IPS DF 4.7 (cell line): ENCODE measurements around the gene ZNF444.
"Not testable (repeated sequence)": the region's sequence is repeated elsewhere in the genome, so short reads cannot be mapped to it uniquely, and the experiment has no call there.

ENCODE experiments used
- DNase-seq: peaks from one replicate; pipeline ENCODE4 v3.0.0-alpha.2; 2013; ENCODE audit warnings: low spot score; ENCODE audit errors: extremely low read depth

The ZNF444 gene

DNA sequence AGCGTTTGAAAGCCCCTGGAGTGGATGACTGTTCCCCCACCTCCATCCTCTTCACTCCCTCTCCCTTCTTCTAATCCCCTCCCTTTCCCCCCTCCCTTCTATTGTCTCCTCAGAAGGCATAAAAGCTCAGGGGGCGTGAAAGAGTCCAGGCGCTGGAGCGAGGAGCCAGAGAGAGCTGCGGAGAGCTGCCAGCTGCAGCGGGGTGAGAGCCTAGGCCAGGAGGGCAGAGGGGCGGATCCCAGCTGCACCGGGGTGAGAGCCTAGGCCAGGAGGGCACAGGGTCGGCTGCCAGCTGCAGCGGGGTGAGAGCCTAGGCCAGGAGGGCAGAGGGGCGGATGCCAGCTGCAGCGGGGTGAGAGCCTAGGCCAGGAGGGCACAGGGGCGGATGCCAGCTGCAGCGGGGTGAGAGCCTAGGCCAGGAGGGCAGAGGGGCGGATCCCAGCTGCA, 34.8 kb downstream of the ZNF444 start, which contains the start of gene GALP:
TSS of gene GALP (plus strand) at position 148 of the 447 bp plus-strand sequence. CDS start 1,101 bp downstream, outside the sequence.
- not testable (repeated sequence) for DNase-seq

DNA sequence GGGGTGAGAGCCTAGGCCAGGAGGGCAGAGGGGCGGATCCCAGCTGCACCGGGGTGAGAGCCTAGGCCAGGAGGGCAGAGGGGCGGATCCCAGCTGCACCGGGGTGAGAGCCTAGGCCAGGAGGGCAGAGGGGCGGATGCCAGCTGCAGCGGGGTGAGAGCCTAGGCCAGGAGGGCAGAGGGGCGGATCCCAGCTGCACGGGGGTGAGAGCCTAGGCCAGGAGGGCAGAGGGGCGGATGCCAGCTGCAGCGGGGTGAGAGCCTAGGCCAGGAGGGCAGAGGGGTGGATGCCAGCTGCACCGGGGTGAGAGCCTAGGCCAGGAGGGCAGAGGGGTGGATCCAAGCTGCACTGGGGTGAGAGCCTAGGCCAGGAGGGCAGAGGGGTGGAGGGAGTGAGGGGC, 35.2 kb downstream of the ZNF444 start:
- not testable (repeated sequence) for DNase-seq

DNA sequence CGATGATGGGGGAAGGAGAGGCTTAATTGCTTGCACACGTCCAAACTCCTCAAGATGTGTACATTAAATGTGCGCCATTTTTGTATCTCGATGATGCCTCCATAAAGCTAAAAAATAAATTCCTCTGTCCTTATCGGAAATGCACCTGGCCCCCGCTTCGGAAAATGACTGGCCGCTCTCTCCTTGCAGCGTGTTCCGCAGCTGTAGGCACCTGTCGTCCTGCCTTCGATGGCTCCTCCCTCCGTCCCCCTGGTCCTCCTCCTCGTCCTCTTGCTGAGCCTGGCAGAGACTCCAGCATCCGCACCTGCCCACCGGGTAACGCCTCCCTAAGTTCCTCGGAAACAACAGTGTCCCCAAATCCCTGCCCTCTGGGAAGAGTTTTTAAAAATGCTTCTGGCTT, 35.8 kb downstream of the ZNF444 start:
- no peak for DNase-seq

DNA sequence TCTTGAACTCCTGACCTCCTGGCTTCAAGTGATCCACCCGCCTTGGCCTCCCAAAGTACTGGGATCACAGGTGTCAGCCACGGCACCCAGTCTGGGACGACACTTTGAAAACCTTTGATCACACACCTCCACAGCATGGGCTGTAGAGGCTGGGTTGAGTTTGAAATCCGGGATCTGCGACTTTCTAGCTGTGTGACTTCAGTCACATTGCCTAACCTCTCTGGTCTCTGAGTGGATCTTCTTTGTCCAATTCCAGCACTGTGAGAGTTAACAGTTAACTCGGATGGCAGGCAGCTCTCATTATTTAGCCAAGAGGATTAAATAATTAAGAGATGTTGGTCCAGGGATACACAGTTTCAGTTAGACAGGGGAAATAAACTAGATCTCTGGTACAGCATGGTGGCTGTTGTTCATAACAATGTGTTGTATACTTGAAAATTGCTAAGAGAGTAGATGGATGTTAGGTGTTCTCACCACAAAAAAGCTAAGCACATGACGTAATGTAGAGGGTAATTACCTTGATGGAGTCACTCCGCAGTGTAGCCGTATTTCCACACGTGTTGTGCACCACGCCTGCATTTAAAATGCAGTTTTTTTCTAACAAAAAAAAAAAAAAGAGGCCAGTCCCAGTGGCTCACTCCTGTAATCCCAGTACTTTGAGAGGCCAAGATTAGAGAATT, 36.6 kb downstream of the ZNF444 start:
- no peak for DNase-seq

DNA sequence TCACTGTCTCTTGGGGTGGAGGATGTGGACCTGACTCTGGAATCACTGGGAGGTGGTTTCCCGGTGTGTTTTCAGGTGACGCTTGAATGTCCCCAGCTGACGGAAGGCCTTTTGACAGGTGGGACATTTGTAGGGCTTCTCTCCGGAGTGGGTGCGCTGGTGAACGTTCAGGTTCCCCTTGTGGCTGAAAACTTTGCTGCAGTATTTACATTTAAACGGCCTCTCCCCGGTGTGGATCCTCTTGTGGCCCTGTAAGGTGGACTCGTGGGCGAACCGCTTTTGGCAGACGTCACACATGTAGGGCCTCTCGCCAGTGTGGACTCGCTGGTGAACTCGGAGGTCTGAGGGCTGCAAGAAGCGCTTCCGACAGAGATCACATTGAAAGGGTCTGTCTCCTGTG, 48.7 kb downstream of the ZNF444 start:
- no peak for DNase-seq

DNA sequence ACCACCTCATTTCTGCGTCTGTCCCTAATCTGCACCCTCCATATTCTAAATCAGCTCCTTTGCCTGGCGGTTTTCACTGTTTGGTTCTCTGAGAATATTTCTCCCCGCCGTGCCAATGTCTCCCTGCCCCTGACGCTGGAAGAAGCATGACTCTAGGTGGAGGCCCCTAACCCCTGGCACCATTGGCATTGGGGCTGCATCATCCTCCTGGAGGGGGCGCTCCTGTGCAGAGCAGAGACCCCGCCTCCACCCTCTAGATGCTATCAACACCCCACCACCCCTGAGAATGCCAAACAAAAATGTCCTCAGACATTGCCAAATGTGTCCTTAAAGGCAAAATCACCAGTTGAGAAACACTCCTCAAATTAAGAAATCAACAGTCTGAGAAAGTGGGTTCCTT, 50.0 kb downstream of the ZNF444 start:
- DNase-seq: no peak

DNA sequence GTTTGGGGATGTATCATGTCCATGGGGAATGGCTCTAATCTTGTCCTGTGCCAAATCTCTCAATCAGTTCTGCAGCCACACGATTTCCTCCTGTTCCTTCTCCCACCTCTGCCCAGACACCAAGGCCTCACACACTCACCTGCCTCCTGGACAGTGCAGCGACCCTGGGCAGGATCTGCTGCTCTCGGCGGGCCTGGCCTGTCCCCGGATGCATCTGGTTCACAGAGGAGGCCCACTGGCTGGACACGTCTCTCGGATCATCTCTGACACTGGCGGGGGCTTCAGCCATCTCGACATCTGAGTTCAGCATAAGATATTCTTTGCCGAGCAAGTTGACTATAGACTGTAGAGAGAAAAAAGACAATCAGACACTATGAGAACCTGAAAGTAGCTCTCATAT, 50.6 kb downstream of the ZNF444 start:
- DNase-seq: no peak

DNA sequence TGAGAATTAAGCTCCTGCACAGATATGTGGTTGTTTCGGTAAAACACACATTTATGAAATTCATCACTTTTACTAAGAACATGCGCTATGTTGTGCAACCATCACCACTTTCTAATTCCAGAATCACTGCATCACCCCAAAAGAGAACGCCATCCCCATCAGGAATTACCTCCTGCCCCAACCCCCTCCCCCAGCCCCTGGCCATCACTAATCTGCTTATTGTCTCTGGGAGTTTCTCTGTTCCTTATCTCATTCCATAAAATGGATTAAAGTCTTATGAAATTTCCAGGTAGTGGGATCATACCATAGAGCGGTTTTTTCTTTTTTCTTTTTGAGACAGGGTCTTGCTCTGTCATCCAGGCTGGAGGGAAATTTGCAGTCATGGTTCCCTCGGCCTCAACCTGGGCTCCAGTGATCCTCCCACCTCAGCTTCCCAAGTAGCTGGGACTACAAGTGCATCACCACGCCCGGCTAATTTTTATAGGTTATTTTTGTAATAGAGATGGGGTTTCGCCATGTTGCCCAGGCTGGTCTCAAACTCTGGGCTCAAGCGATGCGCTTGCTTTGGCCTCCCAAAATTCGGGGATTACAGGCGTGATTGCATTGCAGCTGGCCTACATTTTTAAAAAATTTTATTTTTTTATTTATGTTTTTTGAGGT, 53.0 kb downstream of the ZNF444 start:
- DNase-seq: no peak

DNA sequence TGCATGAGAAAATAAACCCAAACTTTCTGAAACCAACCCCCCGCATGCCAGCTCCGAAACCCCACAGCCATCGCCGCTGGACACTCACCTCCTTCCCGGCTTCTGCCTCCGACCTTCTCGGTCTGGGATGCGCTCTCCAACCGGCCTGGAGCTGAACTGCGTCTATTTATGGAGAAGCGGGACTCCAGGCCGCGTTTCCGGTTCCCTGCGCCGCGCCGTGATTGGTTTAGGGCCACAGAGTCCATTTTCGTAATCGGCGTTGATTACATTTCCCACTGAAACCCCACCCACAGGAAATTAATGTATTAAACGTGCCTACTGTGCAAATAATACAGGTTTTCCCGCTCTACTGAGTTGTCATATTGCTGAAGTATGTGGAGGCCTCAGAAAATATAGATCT, 56.6 kb downstream of the ZNF444 start, which contains the start of gene ZSCAN5B:
TSS of gene ZSCAN5B (minus strand) at position 138 of the 400 bp plus-strand sequence. CDS start 4,731 bp downstream, outside the sequence.
- DNase-seq: not testable (repeated sequence)

DNA sequence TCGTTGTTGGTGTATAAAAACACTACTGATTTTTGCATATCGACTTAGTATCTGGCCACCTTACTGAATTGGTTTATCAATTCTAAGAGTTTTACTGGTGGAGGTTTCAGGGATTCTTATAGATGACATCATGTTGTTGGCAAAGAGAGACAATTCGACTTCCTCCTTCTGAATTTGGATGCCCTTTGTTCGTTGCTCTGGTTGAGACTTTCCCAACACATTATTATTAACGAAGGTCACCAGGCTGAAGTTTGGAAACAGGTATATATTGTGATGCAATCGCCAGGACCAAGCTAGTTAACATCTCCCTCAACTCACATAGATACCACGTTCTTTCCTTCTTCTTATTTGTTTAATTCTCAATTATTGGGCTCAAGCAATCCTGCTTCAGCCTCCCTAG, 58.6 kb downstream of the ZNF444 start:
- no peak for DNase-seq

DNA sequence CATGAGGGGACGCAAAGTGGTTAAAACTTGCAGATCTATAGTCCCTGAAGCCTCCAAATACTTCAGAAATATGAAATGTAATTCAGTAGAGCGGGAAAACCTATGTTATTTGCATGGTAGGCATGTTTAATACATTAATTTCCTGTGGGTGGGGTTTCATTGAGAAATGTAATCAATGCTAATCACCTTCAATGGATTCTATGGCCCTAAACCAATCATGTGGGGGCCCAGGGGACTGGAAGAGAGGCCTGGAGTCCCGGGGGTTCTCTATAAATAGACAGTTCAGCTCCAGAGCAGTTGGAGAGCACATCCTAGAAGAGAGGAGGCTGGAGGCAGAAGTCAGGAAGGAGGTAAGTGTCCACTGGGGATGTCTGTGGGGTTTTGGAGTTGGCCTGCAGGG, 60.9 kb downstream of the ZNF444 start, which contains the start of gene ZSCAN5C:
TSS of gene ZSCAN5C (plus strand) at position 301 of the 400 bp plus-strand sequence. CDS start 3,641 bp downstream, outside the sequence.
- DNase-seq: no peak

DNA sequence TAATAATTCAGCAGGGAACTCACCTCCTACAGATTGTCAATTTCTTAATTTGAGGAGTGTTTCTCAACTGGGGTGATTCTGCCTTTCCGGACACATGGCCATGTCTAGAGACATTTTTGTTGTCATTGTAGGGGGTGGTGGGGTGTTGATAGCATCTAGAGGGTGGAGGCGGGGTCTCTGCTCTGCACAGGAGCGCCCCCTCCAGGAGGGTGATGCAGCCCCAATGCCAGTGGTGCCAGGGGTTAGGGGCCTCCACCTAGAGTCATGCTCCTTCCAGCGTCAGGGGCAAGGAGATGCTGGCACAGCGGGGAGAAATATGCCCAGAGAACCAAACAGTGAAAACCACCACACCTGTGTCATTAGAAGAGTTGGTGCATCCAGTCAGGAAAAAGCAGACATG, 66.5 kb downstream of the ZNF444 start:
- DNase-seq: not testable (repeated sequence)

DNA sequence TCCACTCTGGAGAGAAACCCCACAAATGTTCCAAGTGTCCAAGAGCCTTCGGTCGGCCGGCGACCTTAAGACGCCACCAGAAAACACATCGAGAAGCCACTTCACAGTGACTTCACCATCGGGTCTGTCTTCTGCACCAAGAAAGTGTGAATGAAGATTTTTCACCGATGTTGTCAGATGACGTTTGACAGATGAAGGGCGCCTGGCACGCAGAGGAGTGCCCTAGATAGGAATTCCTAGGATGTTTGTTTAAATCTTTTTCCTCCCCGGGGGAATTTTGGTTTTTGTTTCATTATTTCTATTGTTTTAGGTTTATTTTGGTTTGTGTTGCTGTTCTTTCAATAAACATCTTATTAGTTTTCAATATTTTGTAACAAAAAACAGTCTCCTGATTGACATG, 68.0 kb downstream of the ZNF444 start:
- DNase-seq: no peak

DNA sequence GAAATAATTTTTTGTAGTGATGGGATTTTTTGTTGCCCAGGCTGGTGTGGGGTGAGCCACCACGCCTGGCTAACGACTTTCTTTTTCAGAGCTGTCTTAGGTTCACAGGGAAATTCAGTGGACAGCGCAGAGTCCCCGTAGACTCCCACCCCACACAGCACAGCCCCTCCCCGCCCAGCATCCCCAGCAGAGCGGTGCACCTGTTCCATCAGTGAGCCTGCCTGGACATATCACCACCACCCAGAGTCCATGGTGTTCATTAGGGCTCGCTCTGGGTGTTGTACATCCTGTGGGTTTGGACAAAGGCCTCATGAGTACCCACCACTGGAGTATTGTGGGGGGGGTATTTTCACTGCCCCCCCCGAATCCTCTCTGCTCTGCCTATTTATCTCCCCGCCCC, 68.9 kb downstream of the ZNF444 start:
- DNase-seq: not testable (repeated sequence)
